NB4 (cell line): Measurements from ENCODE around the gene NRG3.

Source experiments
- CTCF ChIP-seq: IDR thresholded peaks from one replicate; pipeline ENCODE4 v1.5.1; 2012; ENCODE audit warnings: low read depth, low read length
- POLR2A ChIP-seq: IDR thresholded peaks from 2 replicates; pipeline ENCODE4 v1.6.1; 2011; ENCODE audit warnings: mild to moderate bottlenecking; ENCODE audit not compliant: insufficient read length; ENCODE audit errors: extremely low read depth

DNA sequence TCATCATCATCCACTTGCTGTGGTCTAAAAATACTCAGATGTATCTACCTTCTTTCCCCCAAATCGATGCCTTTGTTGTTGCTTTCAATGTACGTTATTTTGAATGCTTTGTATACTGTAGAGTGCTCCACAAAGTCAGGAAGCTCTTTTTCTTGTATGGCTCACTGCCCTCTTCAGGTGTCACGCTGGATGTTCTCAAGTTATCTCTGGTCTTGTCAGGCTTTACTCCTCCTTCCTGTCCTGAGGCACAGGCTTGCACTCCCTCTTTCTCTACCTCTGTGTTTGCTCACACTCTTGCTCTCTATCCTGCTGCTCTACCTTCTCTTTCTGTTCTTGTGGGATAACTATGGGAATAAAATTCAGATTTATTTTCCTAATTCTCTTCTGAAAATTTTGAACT lies 381.3 kb downstream of the NRG3 start:
- TF ChIP-seq POLR2A (no peak), CTCF (no peak)
